ENCODE results near the gene FOXN4.
"Not testable (repeated sequence)": the region's sequence is repeated elsewhere in the genome, so short reads cannot be mapped to it uniquely, and the experiment has no call there.

Gene FOXN4

GRCh38 chr12:109308534-109309380 lies at the start of gene FOXN4:
TSS of gene FOXN4 (minus strand) at chr12:109309284. CDS start at chr12:109308321, 963 bp downstream.
- H3K4me3 ChIP-seq (ENCODE audit: low read depth, low read length): peak within 1 kb of the TSS; percentile 53

GRCh38 chr12:109358154-109358869 lies 49.2 kb upstream of the FOXN4 start:
- H3K4me3 ChIP-seq (ENCODE audit: low read depth, low read length): no peak overlapping the region

GRCh38 chr12:109357032-109357431 lies 47.9 kb upstream of the FOXN4 start:
- H3K4me3 ChIP-seq (ENCODE audit: low read depth, low read length): no peak overlapping the region

- H3K4me3 ChIP-seq (ENCODE audit: low read depth, low read length): no peak overlapping the region
Observed at GRCh38 chr12:109356577-109356976, 47.5 kb upstream of the FOXN4 start.

- H3K4me3 ChIP-seq (ENCODE audit: low read depth, low read length): no peak overlapping the region
Observed at GRCh38 chr12:109352184-109352583, 43.1 kb upstream of the FOXN4 start.

- no peak within 1 kb of the TSS for H3K4me3 ChIP-seq (ENCODE audit: low read depth, low read length)
Observed at GRCh38 chr12:109347589-109347988, 38.5 kb upstream of the FOXN4 start, which contains the start of gene MYO1H. TSS of gene MYO1H (plus strand) at chr12:109347900. CDS start at chr12:109347961, 61 bp downstream.

GRCh38 chr12:109346920-109347319 lies 37.8 kb upstream of the FOXN4 start:
- H3K4me3 ChIP-seq (ENCODE audit: low read depth, low read length): no peak overlapping the region

- H3K4me3 ChIP-seq (ENCODE audit: low read depth, low read length): no peak overlapping the region
Observed at GRCh38 chr12:109345428-109345827, 36.3 kb upstream of the FOXN4 start.

- H3K4me3 ChIP-seq (ENCODE audit: low read depth, low read length): no peak overlapping the region
Observed at GRCh38 chr12:109343677-109344076, 34.6 kb upstream of the FOXN4 start.

GRCh38 chr12:109336593-109336992 lies 27.5 kb upstream of the FOXN4 start:
- H3K4me3 ChIP-seq (ENCODE audit: low read depth, low read length): no peak overlapping the region

GRCh38 chr12:109334887-109335286 lies 25.8 kb upstream of the FOXN4 start:
- H3K4me3 ChIP-seq (ENCODE audit: low read depth, low read length): no peak overlapping the region

- no peak overlapping the region for H3K4me3 ChIP-seq (ENCODE audit: low read depth, low read length)
Observed at GRCh38 chr12:109331301-109331952, 22.3 kb upstream of the FOXN4 start.

- no peak overlapping the region for H3K4me3 ChIP-seq (ENCODE audit: low read depth, low read length)
Observed at GRCh38 chr12:109330282-109331230, 21.5 kb upstream of the FOXN4 start.

GRCh38 chr12:109329686-109330085 lies 20.6 kb upstream of the FOXN4 start:
- no peak overlapping the region for H3K4me3 ChIP-seq (ENCODE audit: low read depth, low read length)

- no peak overlapping the region for H3K4me3 ChIP-seq (ENCODE audit: low read depth, low read length)
Observed at GRCh38 chr12:109329003-109329402, 19.9 kb upstream of the FOXN4 start.

- H3K4me3 ChIP-seq (ENCODE audit: low read depth, low read length): not testable (repeated sequence)
Observed at GRCh38 chr12:109321294-109321693, 12.2 kb upstream of the FOXN4 start.

GRCh38 chr12:109310247-109311125 lies 1.4 kb upstream of the FOXN4 start:
- H3K4me3 ChIP-seq (ENCODE audit: low read depth, low read length): peak overlapping the region; percentile 43

- peak overlapping the region; percentile 53 for H3K4me3 ChIP-seq (ENCODE audit: low read depth, low read length)
Observed at GRCh38 chr12:109309381-109310246, 530 bp upstream of the FOXN4 start.

Data from iPS-11a (cell line).